GM18520 (cell line): Measurements from ENCODE around the gene PIEZO1.

Source experiments
- ATAC-seq: cut with Tn5 transposase; IDR thresholded peaks from one replicate; pipeline ENCODE4 v1.9.1; 2021; ENCODE audit not compliant: unreplicated experiment

PIEZO1 gene

GRCh38 chr16:88754109-88754911 lies 30.7 kb downstream of the PIEZO1 start:
- no peak for ATAC-seq

GRCh38 chr16:88753602-88754001 lies 31.4 kb downstream of the PIEZO1 start:
- no peak for ATAC-seq

- no peak for ATAC-seq
These were observed 31.8 kb downstream of the PIEZO1 start for GRCh38 chr16:88753191-88753590.

GRCh38 chr16:88752386-88753002 lies 32.5 kb downstream of the PIEZO1 start:
- no peak for ATAC-seq

GRCh38 chr16:88750854-88751253 lies 34.2 kb downstream of the PIEZO1 start:
- no peak for ATAC-seq

- no peak for ATAC-seq
These were observed 35.7 kb downstream of the PIEZO1 start for GRCh38 chr16:88749358-88749757.

- ATAC-seq, result no peak
These were observed 36.7 kb downstream of the PIEZO1 start for GRCh38 chr16:88748364-88748763.

GRCh38 chr16:88747588-88748301 lies 37.3 kb downstream of the PIEZO1 start:
- no peak for ATAC-seq

- no peak for ATAC-seq
These were observed 38.5 kb downstream of the PIEZO1 start for GRCh38 chr16:88746506-88746905.

GRCh38 chr16:88744577-88745521 lies 40.2 kb downstream of the PIEZO1 start:
- ATAC-seq, result no peak

GRCh38 chr16:88743693-88744576 lies 41.1 kb downstream of the PIEZO1 start:
- ATAC-seq, result no peak

- ATAC-seq, result no peak
These were observed 42.0 kb downstream of the PIEZO1 start for GRCh38 chr16:88742896-88743605.

GRCh38 chr16:88741368-88741767 lies 43.7 kb downstream of the PIEZO1 start:
- ATAC-seq, result no peak

GRCh38 chr16:88740727-88741055 lies 44.3 kb downstream of the PIEZO1 start:
- ATAC-seq, result no peak

GRCh38 chr16:88739977-88740726 lies 44.9 kb downstream of the PIEZO1 start:
- no peak for ATAC-seq

- no peak for ATAC-seq
These were observed 45.7 kb downstream of the PIEZO1 start for GRCh38 chr16:88739139-88739976.

- no peak for ATAC-seq
These were observed 46.6 kb downstream of the PIEZO1 start for GRCh38 chr16:88738151-88739084.
